GM23248 (cell line): ENCODE results near the gene SLC16A3. TPM values are rescaled to one million over a fixed set of nuclear protein-coding genes. Genes with fewer than 3 reads are reported as not detected.

Source experiments
- DNase-seq: peaks from one replicate; pipeline ENCODE4 v3.0.0-alpha.2; 2015
- H2AFZ ChIP-seq: fragments of 200-600 bp; sonication (generic); 2 replicates; pipeline ENCODE4 v1.6.1; 2016; ENCODE audit warnings: antibody characterized with exemption
- H3F3A ChIP-seq: fragments of 200-600 bp; sonication (generic); 2 replicates; pipeline ENCODE4 v1.6.1; 2016; ENCODE audit warnings: mild to moderate bottlenecking, antibody characterized with exemption, mixed run types; ENCODE audit not compliant: insufficient read depth
- H3K27ac ChIP-seq: fragments of 200-600 bp; sonication (generic); 2 replicates; pipeline ENCODE4 v1.5.1; 2016; ENCODE audit warnings: mild to moderate bottlenecking
- H3K27me3 ChIP-seq: fragments of 200-600 bp; sonication (generic); replicated peaks from 2 replicates; pipeline ENCODE4 v1.6.1; 2016; ENCODE audit warnings: mild to moderate bottlenecking; ENCODE audit not compliant: insufficient read depth
- H3K36me3 ChIP-seq: fragments of 200-600 bp; sonication (generic); 2 replicates; pipeline ENCODE4 v1.6.1; 2016; ENCODE audit warnings: low read depth, mild to moderate bottlenecking
- H3K4me1 ChIP-seq: fragments of 200-600 bp; sonication (generic); 2 replicates; pipeline ENCODE4 v1.6.1; 2016; ENCODE audit warnings: mild to moderate bottlenecking; ENCODE audit not compliant: insufficient read depth
- H3K4me2 ChIP-seq: fragments of 200-600 bp; sonication (generic); one replicate; pipeline ENCODE4 v1.6.1; 2016; ENCODE audit warnings: mild to moderate bottlenecking; ENCODE audit not compliant: unreplicated experiment
- H3K4me3 ChIP-seq: fragments of 200-600 bp; sonication (generic); 2 replicates; pipeline ENCODE4 v1.5.1; 2016; ENCODE audit warnings: mild to moderate bottlenecking
- H3K79me2 ChIP-seq: fragments of 200-600 bp; sonication (generic); 2 replicates; pipeline ENCODE4 v1.6.1; 2016; ENCODE audit warnings: mild to moderate bottlenecking; ENCODE audit not compliant: insufficient read depth
- H3K9ac ChIP-seq: fragments of 200-600 bp; sonication (generic); 2 replicates; pipeline ENCODE4 v1.6.1; 2016; ENCODE audit warnings: mild to moderate bottlenecking
- H3K9me2 ChIP-seq: fragments of 200-600 bp; sonication (generic); 2 replicates; pipeline ENCODE4 v1.6.1; 2016; ENCODE audit warnings: mixed run types, mild to moderate bottlenecking, moderate library complexity; ENCODE audit not compliant: insufficient read depth
- H3K9me3 ChIP-seq: fragments of 200-600 bp; sonication (generic); one replicate; pipeline ENCODE4 v1.6.1; 2017; ENCODE audit warnings: low read depth
- H4K20me1 ChIP-seq: fragments of 200-600 bp; sonication (generic); 2 replicates; pipeline ENCODE4 v1.6.0; 2016; ENCODE audit not compliant: insufficient read depth
- EZH2 ChIP-seq: fragments of 200-600 bp; sonication (generic); IDR thresholded peaks from 2 replicates; pipeline ENCODE4 v1.6.1; 2018; ENCODE audit warnings: antibody characterized with exemption, mild to moderate bottlenecking; ENCODE audit not compliant: insufficient read depth, poor library complexity, severe bottlenecking
- EZH2phosphoT487 ChIP-seq: fragments of 200-600 bp; sonication (generic); IDR thresholded peaks from 2 replicates; pipeline ENCODE4 v1.6.1; 2018; ENCODE audit warnings: antibody characterized with exemption, moderate library complexity, mild to moderate bottlenecking, low read depth; ENCODE audit not compliant: insufficient read depth
- WGBS, 2 experiments: methylation state at CpG; one replicate each; pipeline ENCODE4 v1.1.6; 2015 to 2017; ENCODE audit warnings: low lambda C conversion rate in 2 of 2, low coverage in 1 of 2; ENCODE audit errors: missing lambda C conversion rate in 2 of 2; 5-methylcytosine and 5-hydroxymethylcytosine counted together
- in situ Hi-C: fragments of 300-500 bp; cut with MboI; formaldehyde crosslinking; loops from 2 replicates; pipeline ENCODE4 v1.15.0; 2020
- polyA plus RNA-seq: library from polyadenylated mRNA; unstranded; fragments of >200 nt; fragmentation: Nextera tagmentation; extraction: Ambion mirVana; gene quantifications from 2 replicates; pipeline ENCODE4 v1.2.1, GENCODE V29; 2016
- total RNA-seq: library from RNA; depleted of rRNA; stranded (reverse); fragments of >200 nt; shearing (Covaris generic); gene quantifications from 2 replicates; pipeline ENCODE4 v1.2.3, GENCODE V29; 2014

SLC16A3 gene
- total and polyA plus RNA-seq, 2 experiments from 2014 or later = 95.5 to 550 TPM

- DNase-seq = peak; percentile 76
- Histone ChIP-seq H4K20me1 (no peaks in the 10 kb centered on the region), H3F3A (peaks cover 6% of the 10 kb centered on the region; the same call in 1 of the 2 replicates), H3K27ac (peak overlapping the region; percentile 91), H3K4me3 (no peak overlapping the region), H3K27me3 (no peaks in the 10 kb centered on the region), H3K4me1 (peaks cover 36% of the 10 kb centered on the region), H3K79me2 (peaks cover 21% of the 10 kb centered on the region), H3K4me2 (no peak overlapping the region), H2AFZ (no peak overlapping the region), H3K36me3 (no peaks in the 10 kb centered on the region), H3K9me2 (no peaks in the 10 kb centered on the region), H3K9me3 (no peaks in the 10 kb centered on the region), H3K9ac (no peak overlapping the region; the same call in 1 of the 2 replicates)
- TF ChIP-seq EZH2phosphoT487 (no peak), EZH2 (no peak)
- 67 to 75% methylated on average over 15 to 25 of the region's 25 CpGs for WGBS, 2 experiments
- in situ Hi-C loops = no loop called here
These were observed 13.5 kb upstream of the SLC16A3 start for GRCh38 chr17:82215095-82215971.

DNA sequence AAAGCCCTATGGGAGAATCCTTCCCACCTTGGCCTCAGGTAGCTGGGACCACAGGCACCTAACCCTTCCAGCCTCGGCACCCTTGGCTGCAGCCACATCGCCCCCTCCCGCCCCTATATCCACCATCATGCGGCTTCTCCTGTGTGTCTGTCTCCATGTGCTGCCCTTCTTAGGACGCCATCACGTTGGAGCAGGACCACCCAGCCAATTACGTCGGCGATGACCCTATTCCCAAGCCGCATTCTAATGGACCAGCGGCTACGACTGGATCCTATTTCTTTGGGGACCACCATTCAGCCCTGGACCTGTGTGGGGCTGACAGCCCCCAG, 12.9 kb upstream of the SLC16A3 start:
- no peak for DNase-seq
- Histone ChIP-seq H3K9me2 (no peaks in the 10 kb centered on the region), H3K27ac (peak overlapping the region; percentile 91), H3K9ac (peak overlapping the region; percentile 69; the same call in 1 of the 2 replicates), H3K27me3 (no peaks in the 10 kb centered on the region), H3K9me3 (no peaks in the 10 kb centered on the region), H3K4me1 (peaks cover 36% of the 10 kb centered on the region), H3K79me2 (peaks cover 16% of the 10 kb centered on the region), H4K20me1 (no peaks in the 10 kb centered on the region), H3F3A (peaks cover 6% of the 10 kb centered on the region; the same call in 1 of the 2 replicates), H3K4me3 (no peak overlapping the region), H3K4me2 (peak overlapping the region; percentile 69), H2AFZ (no peak overlapping the region), H3K36me3 (no peaks in the 10 kb centered on the region)
- in situ Hi-C loops = no loop called here
- WGBS, 2 experiments = 98% methylated on average over 12 of the region's 12 CpGs
- TF ChIP-seq EZH2phosphoT487 = no peak
- TF ChIP-seq EZH2 = no peak

DNA sequence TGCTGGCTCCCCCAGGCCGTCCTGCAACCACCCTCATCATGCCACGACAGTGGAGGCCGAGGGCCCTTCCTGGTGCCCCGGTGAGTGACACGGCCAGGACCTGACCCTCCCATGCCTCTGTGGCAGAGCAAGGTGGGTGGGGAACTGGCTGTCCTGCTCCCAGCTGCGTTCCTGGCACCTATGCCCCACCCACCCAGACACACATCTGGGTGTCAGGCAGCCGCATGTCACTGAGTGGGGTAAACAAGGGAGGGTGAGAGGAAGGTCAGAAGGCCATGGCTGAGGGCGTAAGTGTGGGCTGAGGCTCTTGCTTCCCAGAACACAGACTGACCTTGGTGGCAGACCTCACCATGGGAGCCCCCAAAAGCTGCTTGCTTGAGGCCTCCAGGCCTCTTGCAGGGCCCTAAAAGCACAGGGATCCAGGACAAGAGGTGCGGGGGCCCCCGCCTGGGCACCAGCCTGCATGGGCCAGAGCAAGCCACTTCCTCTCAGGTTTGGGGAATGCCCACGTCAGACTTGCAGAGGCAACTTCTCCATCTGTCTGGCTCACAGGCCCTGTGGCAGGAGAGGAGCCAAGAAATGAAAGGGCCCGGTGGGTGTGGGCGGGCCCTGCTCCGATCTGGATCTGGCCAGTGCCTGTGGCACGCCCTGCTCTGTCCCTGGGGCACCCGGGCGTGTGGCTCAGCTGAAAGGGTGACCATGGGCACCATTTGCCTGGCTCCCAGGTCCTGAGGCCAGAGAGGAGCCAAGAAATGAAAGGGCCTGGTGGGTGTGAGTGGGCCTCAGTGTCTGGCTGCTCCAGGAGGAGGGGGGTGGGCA, 12.3 kb upstream of the SLC16A3 start:
- peak overlapping the region; percentile 69 for H3K9ac ChIP-seq

DNA sequence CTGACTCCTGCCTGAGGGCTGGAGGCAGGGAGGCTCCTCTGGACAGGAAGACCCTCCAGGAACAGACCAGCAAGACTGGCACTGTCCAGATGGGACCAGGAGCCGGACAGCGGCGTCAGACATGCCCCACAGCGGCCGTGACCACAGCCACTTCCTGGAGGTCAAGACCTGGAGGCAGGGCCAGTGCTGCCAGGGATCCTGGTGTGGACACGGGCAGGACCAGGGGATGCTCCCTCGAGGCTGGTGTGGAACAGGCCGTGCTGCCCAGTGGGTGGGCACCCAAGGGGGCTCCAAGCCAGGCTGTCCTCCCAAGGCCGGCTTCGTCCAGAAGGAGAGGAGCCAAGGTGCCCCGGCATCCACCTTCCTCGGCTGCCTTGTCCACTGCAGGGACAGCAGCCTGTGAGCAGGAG, 11.7 kb upstream of the SLC16A3 start:
- Histone ChIP-seq H3F3A (peaks cover 6% of the 10 kb centered on the region; the same call in 1 of the 2 replicates), H3K4me1 (peaks cover 33% of the 10 kb centered on the region), H3K9me3 (no peaks in the 10 kb centered on the region), H3K9me2 (no peaks in the 10 kb centered on the region), H3K9ac (peak overlapping the region; percentile 69), H2AFZ (no peak overlapping the region), H3K36me3 (no peaks in the 10 kb centered on the region), H3K27me3 (no peaks in the 10 kb centered on the region), H3K4me2 (peak overlapping the region; percentile 69), H3K4me3 (no peak overlapping the region), H4K20me1 (no peaks in the 10 kb centered on the region), H3K79me2 (peaks cover 4% of the 10 kb centered on the region), H3K27ac (peak overlapping the region; percentile 91)
- no peak for TF ChIP-seq EZH2phosphoT487
- no peak for TF ChIP-seq EZH2
- no peak for DNase-seq
- WGBS, 2 experiments = 79 to 83% methylated on average over 11 to 12 of the region's 12 CpGs
- in situ Hi-C loops = no loop called here

More for the DNA sequence above, 12.3 kb upstream of the SLC16A3 start:
- 42 to 45% methylated on average over 15 to 17 of the region's 17 CpGs for WGBS, 2 experiments
- H3K4me1 ChIP-seq = peaks cover 36% of the 10 kb centered on the region
- H3K36me3 ChIP-seq = no peaks in the 10 kb centered on the region
- peaks cover 6% of the 10 kb centered on the region; the same call in 1 of the 2 replicates for H3F3A ChIP-seq
- peaks cover 10% of the 10 kb centered on the region for H3K79me2 ChIP-seq
- in situ Hi-C loops = no loop called here
- no peaks in the 10 kb centered on the region for H3K27me3 ChIP-seq
- no peaks in the 10 kb centered on the region for H3K9me3 ChIP-seq
- no peaks in the 10 kb centered on the region for H3K9me2 ChIP-seq
- no peak overlapping the region for H3K4me3 ChIP-seq
- TF ChIP-seq EZH2phosphoT487 (no peak), EZH2 (no peak)
- peak overlapping the region; percentile 69 for H3K4me2 ChIP-seq
- H3K27ac ChIP-seq = peak overlapping the region; percentile 91
- peak; percentile 95 for DNase-seq
- H2AFZ ChIP-seq = no peak overlapping the region
- H4K20me1 ChIP-seq = no peaks in the 10 kb centered on the region
